Stimulated activated CD8-positive, alpha-beta memory T cell treated with anti-CD3 and anti-CD28 coated beads, Interleukin-12 subunit alpha, Interleukin-12 subunit beta, amount 100 ng/mL, for 1 hour (primary cell): Measurements from ENCODE around the gene RTCA.
"Not testable (repeated sequence)": the region's sequence is repeated elsewhere in the genome, so short reads cannot be mapped to it uniquely, and the experiment has no call there.

Experiments
- DNase-seq: peaks from one replicate; pipeline ENCODE4 v3.0.0-alpha.2; 2020; ENCODE audit warnings: low read depth

The RTCA gene

GRCh38 chr1:100265931-100266740 lies at the start of gene RTCA:
RTCA (plus strand) TSS chr1:100266216; CDS start chr1:100266376, 160 bp downstream.
- peak; percentile 94 for DNase-seq

- no peak for DNase-seq
These were observed 48.2 kb upstream of the RTCA start for GRCh38 chr1:100217834-100218233.

- no peak for DNase-seq
These were observed 46.6 kb upstream of the RTCA start for GRCh38 chr1:100219457-100219856.

GRCh38 chr1:100219883-100220282 lies 46.1 kb upstream of the RTCA start:
- no peak for DNase-seq

- no peak for DNase-seq
These were observed 43.6 kb upstream of the RTCA start for GRCh38 chr1:100222428-100222827.

- DNase-seq = no peak
These were observed 36.2 kb upstream of the RTCA start for GRCh38 chr1:100229681-100230443.

GRCh38 chr1:100230765-100231164 lies 35.3 kb upstream of the RTCA start:
- DNase-seq = no peak

- DNase-seq = no peak
These were observed 34.3 kb upstream of the RTCA start for GRCh38 chr1:100231721-100232120.

- no peak for DNase-seq
These were observed 33.9 kb upstream of the RTCA start for GRCh38 chr1:100232156-100232555.

- not testable (repeated sequence) for DNase-seq
These were observed 32.5 kb upstream of the RTCA start for GRCh38 chr1:100233566-100233965.

- no peak for DNase-seq
These were observed 31.6 kb upstream of the RTCA start for GRCh38 chr1:100234432-100234831.

- DNase-seq = no peak
These were observed 28.9 kb upstream of the RTCA start for GRCh38 chr1:100237091-100237490.

GRCh38 chr1:100239961-100240360 lies 26.1 kb upstream of the RTCA start:
- DNase-seq = no peak

- no peak for DNase-seq
These were observed 25.4 kb upstream of the RTCA start for GRCh38 chr1:100240631-100241030.

GRCh38 chr1:100246738-100247137 lies 19.3 kb upstream of the RTCA start:
- DNase-seq = no peak

- DNase-seq = no peak
These were observed 16.9 kb upstream of the RTCA start for GRCh38 chr1:100249155-100249536.

- DNase-seq = peak; percentile 86
These were observed 16.3 kb upstream of the RTCA start, which contains the start of gene DBT for GRCh38 chr1:100249537-100250257. DBT (minus strand) TSS chr1:100249834; CDS start chr1:100249820, 14 bp downstream.

GRCh38 chr1:100250264-100250663 lies 15.8 kb upstream of the RTCA start:
- DNase-seq = no peak

GRCh38 chr1:100250807-100251206 lies 15.2 kb upstream of the RTCA start:
- no peak for DNase-seq

- DNase-seq = no peak
These were observed 13.1 kb upstream of the RTCA start for GRCh38 chr1:100252901-100253300.

GRCh38 chr1:100253552-100253951 lies 12.5 kb upstream of the RTCA start:
- DNase-seq = no peak

- DNase-seq = not testable (repeated sequence)
These were observed 9.7 kb upstream of the RTCA start for GRCh38 chr1:100256273-100256672.

GRCh38 chr1:100258427-100258826 lies 7.6 kb upstream of the RTCA start:
- not testable (repeated sequence) for DNase-seq
